ENCODE measurements around the gene CST6.
"Not testable (repeated sequence)": the region's sequence is repeated elsewhere in the genome, so short reads cannot be mapped to it uniquely, and the experiment has no call there.

Gene CST6

DNA sequence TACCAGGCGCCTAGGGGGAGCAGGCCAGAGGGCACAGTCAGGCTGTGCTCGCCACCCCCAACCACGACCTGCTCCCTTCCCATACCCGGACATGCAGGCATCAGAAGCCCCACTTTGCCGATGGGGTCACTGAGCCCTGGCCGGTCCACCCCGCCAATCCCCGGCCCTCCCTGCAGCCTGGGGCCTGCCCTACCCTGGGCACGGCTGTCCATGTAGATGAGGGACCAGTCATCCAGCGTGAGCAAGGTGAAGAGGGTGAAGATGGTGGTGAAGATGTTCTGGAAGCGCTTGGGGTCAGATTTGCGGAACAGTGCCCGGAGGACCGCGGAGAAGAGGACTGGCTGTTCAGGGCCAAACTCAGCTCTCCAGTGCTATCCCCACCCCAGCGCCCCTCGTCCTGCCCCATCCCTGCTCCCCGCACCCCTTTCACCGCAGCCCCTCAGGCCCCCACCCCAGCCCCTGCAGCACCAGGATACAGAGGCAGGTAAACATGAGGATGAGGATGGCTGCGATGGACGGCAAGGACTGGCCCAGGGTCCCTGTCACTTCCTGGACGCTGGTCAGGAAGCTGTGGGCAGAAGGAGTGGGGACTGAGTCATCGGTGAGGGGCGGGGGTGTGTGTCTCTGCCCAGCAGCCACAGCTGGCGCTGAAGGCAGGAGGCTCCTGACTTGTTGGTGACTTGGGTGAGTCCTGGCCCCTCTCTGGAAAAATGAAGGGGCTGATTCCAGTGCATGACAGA is 9.0 kb downstream of the CST6 start:
- Histone ChIP-seq H3K27me3 (ENCODE audit: control insufficient read depth, insufficient read depth, low read length) (no peaks in the 10 kb centered on the region), H3K4me2 (ENCODE audit: low read length) (peak overlapping the region; percentile 70), H3K4me1 (ENCODE audit: control insufficient read depth, insufficient read depth, low read length) (peaks cover 43% of the 10 kb centered on the region), H3K9ac (ENCODE audit: low read depth, low read length) (peak overlapping the region; percentile 56), H3K4me3 (ENCODE audit: low read length) (peak overlapping the region; percentile 41), H3K9me3 (replicated peaks; ENCODE audit: low read length) (no peaks in the 10 kb centered on the region), H3K36me3 (ENCODE audit: insufficient read depth, low read length) (no peaks in the 10 kb centered on the region)

DNA sequence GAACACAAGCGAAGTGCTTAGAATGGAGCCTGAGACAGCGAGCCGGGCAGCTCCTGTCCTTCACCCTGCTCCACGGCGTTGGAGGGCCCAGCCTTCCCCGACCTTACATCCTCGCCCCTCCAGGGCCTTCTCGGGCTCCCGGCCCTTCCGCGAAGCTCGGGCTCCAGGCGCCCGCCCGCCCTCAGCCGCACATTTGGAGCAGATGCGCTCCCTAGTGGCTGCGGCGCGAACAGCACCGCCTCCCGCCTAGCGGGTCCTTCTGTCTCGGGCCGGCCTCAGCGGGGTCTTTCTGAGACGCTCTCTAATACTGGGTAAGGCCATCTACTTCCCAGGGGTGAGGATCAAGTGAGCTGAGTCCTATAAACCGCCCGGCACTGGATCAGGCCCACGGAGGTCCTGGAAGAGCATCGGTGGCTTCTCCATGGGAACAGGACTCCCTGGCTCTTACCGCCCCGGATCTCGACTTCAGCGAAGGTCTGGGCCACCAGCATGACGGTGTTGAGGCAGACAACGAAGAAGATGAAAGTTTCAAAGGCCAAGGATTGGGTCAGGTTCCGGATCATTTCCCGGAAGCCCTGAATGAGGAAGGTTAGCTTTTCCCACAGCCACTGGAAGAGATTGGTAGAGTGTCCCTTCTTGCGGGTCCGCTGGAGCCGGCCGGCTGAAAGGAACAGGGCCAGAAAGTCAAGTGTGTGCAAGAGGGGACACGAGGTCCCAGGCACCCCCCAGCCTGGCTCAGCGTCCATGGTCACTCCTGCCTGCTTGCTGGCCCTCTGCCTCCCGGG is 10.8 kb downstream of the CST6 start:
- H3K4me3 ChIP-seq (ENCODE audit: low read length): peak overlapping the region; percentile 63
- no peaks in the 10 kb centered on the region for H3K27me3 ChIP-seq (ENCODE audit: control insufficient read depth, insufficient read depth, low read length)
- peaks cover 29% of the 10 kb centered on the region for H3K4me1 ChIP-seq (ENCODE audit: control insufficient read depth, insufficient read depth, low read length)
- peak overlapping the region; percentile 79 for H3K9ac ChIP-seq (ENCODE audit: low read depth, low read length)
- H3K9me3 ChIP-seq (replicated peaks; ENCODE audit: low read length): no peaks in the 10 kb centered on the region
- no peaks in the 10 kb centered on the region for H3K36me3 ChIP-seq (ENCODE audit: insufficient read depth, low read length)
- peak overlapping the region; percentile 84 for H3K4me2 ChIP-seq (ENCODE audit: low read length)

GRCh38 chr11:66023186-66023440 is 11.3 kb downstream of the CST6 start:
- Histone ChIP-seq H3K4me1 (ENCODE audit: control insufficient read depth, insufficient read depth, low read length) (peaks cover 29% of the 10 kb centered on the region), H3K4me2 (ENCODE audit: low read length) (peak overlapping the region; percentile 84)
- not testable (repeated sequence) for H3K4me3 ChIP-seq (ENCODE audit: low read length); H3K9me3 ChIP-seq (replicated peaks; ENCODE audit: low read length); H3K9ac ChIP-seq (ENCODE audit: low read depth, low read length); H3K27me3 ChIP-seq (ENCODE audit: control insufficient read depth, insufficient read depth, low read length); H3K36me3 ChIP-seq (ENCODE audit: insufficient read depth, low read length)

DNA sequence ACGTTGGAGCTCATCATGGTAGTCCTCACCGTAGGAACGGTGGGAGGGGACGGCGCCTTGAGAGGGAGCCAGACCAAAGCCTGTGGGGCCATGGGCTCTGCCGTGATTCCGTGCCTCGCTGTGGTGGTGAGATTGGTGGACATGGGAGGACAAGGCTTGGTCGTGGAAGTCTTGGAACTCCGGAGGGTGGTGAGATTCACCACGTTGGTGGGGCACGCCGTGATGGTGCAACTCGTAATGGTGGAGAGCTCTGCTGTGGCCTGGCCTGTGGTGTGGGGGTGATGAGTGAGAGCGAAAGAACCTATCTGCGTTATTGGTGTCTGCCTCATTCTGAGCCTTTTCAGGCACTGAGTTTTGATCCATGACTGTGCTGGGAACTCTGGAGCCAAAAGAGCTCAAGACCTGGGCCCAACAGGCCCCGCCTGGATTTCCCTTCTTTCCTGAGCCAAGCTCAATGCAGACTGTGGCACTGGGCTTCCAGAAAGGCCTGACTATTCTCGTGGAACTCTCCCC is 14.3 kb downstream of the CST6 start, which contains the start of gene CATSPER1:
CATSPER1 (minus strand) TSS at position 463 of the 513 bp plus-strand sequence; CDS start at position 363, 100 bp downstream.
- Histone ChIP-seq H3K9ac (ENCODE audit: low read depth, low read length) (no peak within 1 kb of the TSS), H3K4me2 (ENCODE audit: low read length) (no peak within 1 kb of the TSS), H3K36me3 (ENCODE audit: insufficient read depth, low read length) (no peaks in the 10 kb centered on the region), H3K9me3 (replicated peaks; ENCODE audit: low read length) (no peaks in the 10 kb centered on the region), H3K4me3 (ENCODE audit: low read length) (no peak within 1 kb of the TSS), H3K4me1 (ENCODE audit: control insufficient read depth, insufficient read depth, low read length) (peaks cover 17% of the 10 kb centered on the region), H3K27me3 (ENCODE audit: control insufficient read depth, insufficient read depth, low read length) (no peaks in the 10 kb centered on the region)

DNA sequence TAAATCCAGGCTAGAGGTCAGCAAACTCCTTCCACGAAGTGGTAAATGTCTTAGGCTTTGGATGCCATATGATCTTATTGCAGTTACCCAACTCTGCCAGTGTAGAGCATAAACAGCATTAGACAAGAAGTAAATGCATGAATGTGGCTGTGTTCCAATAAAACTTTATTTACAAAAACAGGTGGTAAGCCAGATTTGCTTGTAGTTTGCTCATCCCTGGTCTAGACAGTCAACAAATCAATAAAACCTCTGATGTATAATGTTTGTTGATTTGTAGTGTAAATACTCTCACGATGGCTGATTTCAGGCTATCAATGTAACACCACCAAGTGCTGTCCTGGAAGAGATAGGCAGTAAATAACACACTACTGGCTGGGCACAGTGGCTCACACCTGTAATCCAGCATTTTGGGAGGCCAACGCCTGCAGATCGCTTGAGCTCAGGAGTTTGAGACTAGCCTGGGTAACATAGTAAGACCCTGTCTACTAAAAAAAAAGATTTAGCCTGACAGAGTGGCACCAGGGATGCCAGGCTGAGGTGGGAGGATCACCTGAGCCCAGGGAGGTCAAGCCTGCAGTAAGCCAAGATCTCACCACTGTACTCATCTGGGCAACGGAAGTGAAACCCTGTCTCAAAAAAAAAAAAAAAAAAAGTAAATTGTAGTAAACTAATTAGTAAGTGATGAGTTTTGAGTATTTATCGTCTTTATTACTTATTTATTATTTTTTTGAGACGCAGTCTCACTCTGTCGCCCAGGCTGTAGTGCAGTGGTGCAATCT is 21.3 kb downstream of the CST6 start:
- Histone ChIP-seq H3K36me3 (ENCODE audit: insufficient read depth, low read length) (no peaks in the 10 kb centered on the region), H3K9me3 (replicated peaks; ENCODE audit: low read length) (no peaks in the 10 kb centered on the region), H3K27me3 (ENCODE audit: control insufficient read depth, insufficient read depth, low read length) (no peaks in the 10 kb centered on the region), H3K9ac (ENCODE audit: low read depth, low read length) (no peak overlapping the region), H3K4me3 (ENCODE audit: low read length) (no peak overlapping the region), H3K4me2 (ENCODE audit: low read length) (no peak overlapping the region), H3K4me1 (ENCODE audit: control insufficient read depth, insufficient read depth, low read length) (no peaks in the 10 kb centered on the region)

GRCh38 chr11:66035653-66036333 is 24.0 kb downstream of the CST6 start:
- H3K4me3 ChIP-seq (ENCODE audit: low read length): no peak overlapping the region
- no peak overlapping the region for H3K9ac ChIP-seq (ENCODE audit: low read depth, low read length)
- H3K27me3 ChIP-seq (ENCODE audit: control insufficient read depth, insufficient read depth, low read length): no peaks in the 10 kb centered on the region

GRCh38 chr11:66036334-66036710 is 24.5 kb downstream of the CST6 start:
- no peaks in the 10 kb centered on the region for H3K27me3 ChIP-seq (ENCODE audit: control insufficient read depth, insufficient read depth, low read length)
- H3K4me1 ChIP-seq (ENCODE audit: control insufficient read depth, insufficient read depth, low read length): no peaks in the 10 kb centered on the region
- no peaks in the 10 kb centered on the region for H3K9me3 ChIP-seq (replicated peaks; ENCODE audit: low read length)
- no peak overlapping the region for H3K4me2 ChIP-seq (ENCODE audit: low read length)
- H3K9ac ChIP-seq (ENCODE audit: low read depth, low read length): no peak overlapping the region
- H3K36me3 ChIP-seq (ENCODE audit: insufficient read depth, low read length): no peaks in the 10 kb centered on the region
- H3K4me3 ChIP-seq (ENCODE audit: low read length): no peak overlapping the region

More at GRCh38 chr11:66035653-66036333, 24.0 kb downstream of the CST6 start:
- no peaks in the 10 kb centered on the region for H3K36me3 ChIP-seq (ENCODE audit: insufficient read depth, low read length)
- no peak overlapping the region for H3K4me2 ChIP-seq (ENCODE audit: low read length)
- no peaks in the 10 kb centered on the region for H3K4me1 ChIP-seq (ENCODE audit: control insufficient read depth, insufficient read depth, low read length)
- no peaks in the 10 kb centered on the region for H3K9me3 ChIP-seq (replicated peaks; ENCODE audit: low read length)

DNA sequence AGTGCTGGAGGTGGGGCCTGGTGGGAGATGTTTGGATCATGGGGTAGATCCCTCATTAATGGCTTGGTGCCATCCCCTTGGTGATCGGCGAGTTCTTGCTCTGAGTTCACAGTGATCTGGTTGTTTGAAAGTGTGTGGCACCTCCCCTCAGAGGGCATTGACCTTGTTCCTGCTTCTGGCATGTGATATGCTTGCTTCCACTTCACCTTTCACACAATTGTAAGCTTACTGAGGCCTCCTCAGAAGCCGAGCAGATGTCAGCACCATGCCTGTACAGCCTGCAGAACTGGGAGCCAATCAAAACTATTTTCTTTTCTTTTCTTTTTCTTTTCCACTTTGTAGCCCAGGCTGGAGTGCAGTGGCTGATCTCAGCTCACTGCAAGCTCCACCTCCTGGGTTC is 25.5 kb downstream of the CST6 start:
- Histone ChIP-seq H3K4me3 (ENCODE audit: low read length) (no peak overlapping the region), H3K9ac (ENCODE audit: low read depth, low read length) (no peak overlapping the region), H3K36me3 (ENCODE audit: insufficient read depth, low read length) (no peaks in the 10 kb centered on the region), H3K9me3 (replicated peaks; ENCODE audit: low read length) (no peaks in the 10 kb centered on the region), H3K4me2 (ENCODE audit: low read length) (no peak overlapping the region), H3K27me3 (ENCODE audit: control insufficient read depth, insufficient read depth, low read length) (no peaks in the 10 kb centered on the region), H3K4me1 (ENCODE audit: control insufficient read depth, insufficient read depth, low read length) (no peaks in the 10 kb centered on the region)

DNA sequence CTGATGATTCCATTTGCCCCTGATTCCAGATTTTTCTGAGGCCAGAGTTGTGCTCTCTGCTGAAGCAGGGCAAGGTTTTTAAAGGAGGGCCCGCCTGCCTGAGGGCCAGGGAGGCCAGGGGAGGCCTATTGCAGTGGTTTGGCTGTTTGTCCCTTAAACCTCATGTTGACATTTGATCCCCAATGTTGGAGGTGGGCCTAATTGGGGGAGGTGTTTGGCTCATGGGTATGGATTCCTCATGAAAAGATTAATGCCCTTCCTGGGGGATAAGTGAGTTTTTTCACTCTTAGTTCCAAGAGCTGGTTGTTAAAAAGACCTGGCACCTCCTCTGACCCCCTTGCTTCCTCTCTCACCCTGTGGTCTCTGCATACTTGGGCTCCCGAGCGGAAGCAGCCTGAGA is 28.0 kb downstream of the CST6 start:
- H3K9me3 ChIP-seq (replicated peaks; ENCODE audit: low read length): no peaks in the 10 kb centered on the region
- H3K36me3 ChIP-seq (ENCODE audit: insufficient read depth, low read length): no peaks in the 10 kb centered on the region
- H3K9ac ChIP-seq (ENCODE audit: low read depth, low read length): no peak overlapping the region
- no peak overlapping the region for H3K4me3 ChIP-seq (ENCODE audit: low read length)
- no peaks in the 10 kb centered on the region for H3K27me3 ChIP-seq (ENCODE audit: control insufficient read depth, insufficient read depth, low read length)
- peaks cover under 1% of the 10 kb centered on the region for H3K4me1 ChIP-seq (ENCODE audit: control insufficient read depth, insufficient read depth, low read length)
- no peak overlapping the region for H3K4me2 ChIP-seq (ENCODE audit: low read length)

GRCh38 chr11:66042227-66042995 is 30.6 kb downstream of the CST6 start:
- no peak overlapping the region for H3K4me3 ChIP-seq (ENCODE audit: low read length)
- H3K4me1 ChIP-seq (ENCODE audit: control insufficient read depth, insufficient read depth, low read length): peaks cover 4% of the 10 kb centered on the region
- no peak overlapping the region for H3K9ac ChIP-seq (ENCODE audit: low read depth, low read length)

More at GRCh38 chr11:66042227-66042995, 30.6 kb downstream of the CST6 start:
- Histone ChIP-seq H3K4me2 (ENCODE audit: low read length) (no peak overlapping the region), H3K9me3 (replicated peaks; ENCODE audit: low read length) (no peaks in the 10 kb centered on the region), H3K27me3 (ENCODE audit: control insufficient read depth, insufficient read depth, low read length) (no peaks in the 10 kb centered on the region), H3K36me3 (ENCODE audit: insufficient read depth, low read length) (no peaks in the 10 kb centered on the region)
